AG04450 (cell line): ENCODE results near the gene PDIK1L. TPM values are rescaled to one million over a fixed set of nuclear protein-coding genes. Genes with fewer than 3 reads are reported as not detected.
"Not testable (repeated sequence)": the region's sequence is repeated elsewhere in the genome, so short reads cannot be mapped to it uniquely, and the experiment has no call there.

ENCODE experiments used
- CTCF ChIA-PET: fragments of 300-600, 350-600 bp; formaldehyde crosslinking; extraction: SDS; loops from one replicate; lab custom pipeline; 2022; ENCODE audit warnings: antibody characterized with exemption, inconsistent platforms; lab: Charles Lee
- POLR2A ChIA-PET: fragments of 350-600 bp; formaldehyde crosslinking; extraction: SDS; loops from one replicate; lab custom pipeline; 2021; ENCODE audit warnings: antibody characterized with exemption, inconsistent platforms; lab: Yijun Ruan, JAX
- DNase-seq: peaks from one replicate; pipeline ENCODE4 v3.0.0-alpha.2; 2011; ENCODE audit warnings: low read depth, low spot score
- H3K27ac ChIP-seq: one replicate; pipeline ENCODE4 v1.5.1; 2012; ENCODE audit warnings: low read depth, low read length, control low read depth
- H3K27me3 ChIP-seq: one replicate; pipeline ENCODE4 v1.6.0; 2012; ENCODE audit warnings: low read length; ENCODE audit not compliant: control insufficient read depth, insufficient read depth
- H3K4me3 ChIP-seq: 2 replicates; pipeline ENCODE4 v1.5.1; 2011; ENCODE audit warnings: mild to moderate bottlenecking, low read depth, low read length, control low read depth
- H3K9me3 ChIP-seq: 2 replicates; pipeline ENCODE4 v1.5.1; 2012; ENCODE audit warnings: low read length; ENCODE audit not compliant: control insufficient read depth, insufficient read depth
- CTCF ChIP-seq: IDR thresholded peaks from 2 replicates; pipeline ENCODE4 v1.5.1; 2011; ENCODE audit warnings: low read depth, low read length, control low read depth, inconsistent platforms
- polyA plus RNA-seq: library from polyadenylated mRNA; depleted of rRNA; stranded (reverse); fragments of >200 nt; gene quantifications from 2 replicates; pipeline ENCODE4 v1.2.3, GENCODE V29; 2011

Gene PDIK1L
- polyA plus RNA-seq, 1 experiment: 2.9 TPM

GRCh38 chr1:26102119-26102518 lies 9.5 kb upstream of the PDIK1L start:
- Histone ChIP-seq H3K9me3 (no peaks in the 10 kb centered on the region), H3K27me3 (peaks cover 8% of the 10 kb centered on the region), H3K4me3 (no peak overlapping the region), H3K27ac (no peak overlapping the region)
- TF ChIP-seq CTCF: no peak
- POLR2A ChIA-PET: no interaction called here
- no peak for DNase-seq
- CTCF ChIA-PET: interaction anchor here (0.8 to 2.5 kb wide), 7 partner anchors 43 to 315 kb away, joined by 3 to 37 read pairs (median 4); no protein-coding TSS in a partner anchor

- DNase-seq: no peak
- no peak for TF ChIP-seq CTCF
- Histone ChIP-seq H3K27me3 (peaks cover 8% of the 10 kb centered on the region), H3K4me3 (no peak overlapping the region), H3K27ac (no peak overlapping the region), H3K9me3 (no peaks in the 10 kb centered on the region)
- ChIA-PET POLR2A (no interaction called here), CTCF (interaction anchor here (1.3 to 2.5 kb wide), 4 partner anchors 43 to 315 kb away, joined by 4 to 37 read pairs (median 6); no protein-coding TSS in a partner anchor)
Observed at GRCh38 chr1:26102526-26102925, 9.1 kb upstream of the PDIK1L start.

- H3K9me3 ChIP-seq, H3K27me3 ChIP-seq, DNase-seq, H3K4me3 ChIP-seq, H3K27ac ChIP-seq: not testable (repeated sequence)
- ChIA-PET CTCF (interaction anchor here (0.6 to 1.8 kb wide), 6 partner anchors 35 to 312 kb away, joined by 3 to 22 read pairs (median 4); no protein-coding TSS in a partner anchor), POLR2A (interaction anchor here (0.7 kb wide), 1 partner anchor 312 kb away, joined by 3 read pairs; no protein-coding TSS in a partner anchor)
Observed at GRCh38 chr1:26105226-26105548, 6.4 kb upstream of the PDIK1L start.

- POLR2A ChIA-PET: no interaction called here
- no peak for DNase-seq
Observed at GRCh38 chr1:26109229-26110164, 2.1 kb upstream of the PDIK1L start.

More at GRCh38 chr1:26109229-26110164, 2.1 kb upstream of the PDIK1L start:
- no peak for TF ChIP-seq CTCF
- Histone ChIP-seq H3K9me3 (no peaks in the 10 kb centered on the region; the same call in 1 of the 2 replicates), H3K27ac (no peak overlapping the region), H3K4me3 (no peak overlapping the region), H3K27me3 (no peaks in the 10 kb centered on the region)
- CTCF ChIA-PET: interaction anchor here (0.6 to 5.0 kb wide), 4 partner anchors 34 to 307 kb away, joined by 3 to 61 read pairs (median 3); no protein-coding TSS in a partner anchor
